HT-29 (cell line): ENCODE results near the gene MUS81. TPM values are rescaled to one million over a fixed set of nuclear protein-coding genes. Genes with fewer than 3 reads are reported as not detected.
A peak's percentile ranks its signal among the peaks of the same experiment; 100 is the strongest.
"Not testable (repeated sequence)": the region's sequence is repeated elsewhere in the genome, so short reads cannot be mapped to it uniquely, and the experiment has no call there.

Experiments used
- DNase-seq: peaks from one replicate; pipeline ENCODE4 v3.0.0-alpha.2; 2015; ENCODE audit warnings: low spot score
- total RNA-seq: library from RNA; depleted of rRNA; stranded (reverse); fragments of >200 nt; shearing (Covaris generic); gene quantifications from 2 replicates; pipeline ENCODE4 v1.2.3, GENCODE V29; 2014

The MUS81 gene
- total RNA-seq, 1 experiment from 2014 or later = 143 TPM

GRCh38 chr11:65890324-65891218 is 30.3 kb downstream of the MUS81 start, which contains the start of gene CCDC85B:
TSS of gene CCDC85B (plus strand) at chr11:65890673. CDS start at chr11:65890784, 111 bp downstream.
- peak; percentile 98 for DNase-seq

GRCh38 chr11:65891219-65892136 is 31.2 kb downstream of the MUS81 start:
- DNase-seq = no peak

DNA sequence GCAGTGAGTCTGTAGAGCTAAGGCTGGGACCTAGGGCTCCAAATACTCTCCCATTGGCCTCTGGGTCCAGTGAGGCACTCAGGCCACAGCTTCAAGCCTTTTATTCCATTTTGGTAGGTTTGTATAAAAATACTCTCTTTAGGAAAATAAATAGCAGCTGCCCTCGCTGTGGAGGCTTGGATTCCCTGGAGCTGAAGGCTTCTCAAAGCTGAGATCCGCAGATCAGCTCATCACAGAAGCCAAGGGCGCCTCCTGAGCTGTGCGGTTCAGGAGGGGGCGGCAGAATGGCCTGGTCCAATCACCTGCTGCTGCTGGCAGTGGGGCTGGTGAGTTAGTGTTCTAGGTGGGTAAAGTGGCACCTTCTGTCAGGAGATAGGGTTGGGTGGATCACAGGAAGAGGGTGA is 31.9 kb downstream of the MUS81 start:
- DNase-seq = not testable (repeated sequence)

GRCh38 chr11:65892661-65893317 is 32.6 kb downstream of the MUS81 start:
- no peak for DNase-seq

- DNase-seq = no peak
These were observed 33.9 kb downstream of the MUS81 start for GRCh38 chr11:65894034-65894591.

DNA sequence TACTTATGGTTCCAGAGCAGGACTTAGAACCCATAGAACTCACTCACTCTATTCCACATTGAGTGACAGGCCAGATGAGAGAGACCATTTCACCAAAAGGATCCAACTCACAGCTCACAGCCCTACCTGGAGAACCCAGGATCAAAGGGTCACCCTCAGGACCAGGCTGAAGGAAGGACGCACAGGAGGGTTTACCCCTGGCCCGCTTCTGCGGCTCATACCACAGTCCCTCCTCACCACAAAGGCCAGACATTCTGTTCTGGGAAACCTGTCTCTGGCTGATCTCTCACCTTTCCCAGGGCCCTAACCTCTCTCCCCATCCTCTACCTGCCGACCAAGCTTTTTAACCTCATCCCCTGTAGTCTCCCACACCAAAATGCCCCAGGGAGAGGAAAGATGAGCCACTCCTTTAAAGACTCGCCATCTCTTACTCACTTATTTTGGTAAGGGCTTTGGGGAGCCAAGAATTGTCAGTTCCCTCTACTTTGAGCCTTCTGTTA is 35.3 kb downstream of the MUS81 start:
- DNase-seq = no peak

DNA sequence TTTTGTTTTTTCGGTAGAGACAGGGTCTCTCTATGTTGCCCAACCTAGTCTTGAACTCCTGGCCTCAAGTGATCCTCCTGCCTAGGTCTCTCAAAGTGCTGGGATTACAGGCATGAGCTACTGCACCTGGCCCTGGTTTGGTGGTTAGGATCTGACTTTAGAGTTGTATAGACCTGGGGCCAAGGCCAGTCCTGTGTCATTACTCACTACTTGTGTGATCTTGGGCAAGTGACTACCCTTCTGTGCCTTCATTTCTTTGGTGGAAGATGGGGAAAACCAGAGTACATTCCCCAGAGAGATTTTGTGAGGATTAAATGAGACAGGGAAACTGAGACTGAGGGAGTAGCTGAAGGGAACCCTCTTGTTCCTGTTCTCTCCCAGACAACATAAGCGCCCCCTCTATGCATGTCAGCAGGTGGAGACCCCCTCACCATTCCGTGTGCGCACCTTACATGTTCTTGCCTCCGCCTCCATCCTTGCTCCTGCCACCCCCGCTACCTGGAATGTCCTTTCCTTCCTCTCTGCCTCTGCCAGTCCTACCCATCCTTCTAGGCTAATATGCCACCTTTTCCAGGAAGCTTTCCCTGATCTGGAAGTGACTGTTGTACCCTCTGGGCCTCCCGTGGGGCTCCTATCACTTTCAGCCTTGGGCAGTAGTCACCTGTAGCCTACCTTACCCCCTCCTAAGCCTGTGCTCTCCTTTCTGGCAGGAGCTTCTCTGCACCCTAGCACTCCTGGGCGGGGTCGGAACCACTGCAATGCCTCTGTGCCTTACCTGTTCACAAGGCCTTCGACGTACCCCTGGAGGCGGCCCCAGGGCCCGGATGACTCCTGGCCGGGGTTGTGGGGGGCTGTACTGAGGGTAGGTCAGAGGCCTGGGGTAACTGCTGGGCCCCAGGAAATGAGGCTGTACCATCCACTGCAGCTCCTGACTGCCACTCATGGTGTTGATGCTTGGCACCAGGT is 36.1 kb downstream of the MUS81 start:
- DNase-seq = no peak

DNA sequence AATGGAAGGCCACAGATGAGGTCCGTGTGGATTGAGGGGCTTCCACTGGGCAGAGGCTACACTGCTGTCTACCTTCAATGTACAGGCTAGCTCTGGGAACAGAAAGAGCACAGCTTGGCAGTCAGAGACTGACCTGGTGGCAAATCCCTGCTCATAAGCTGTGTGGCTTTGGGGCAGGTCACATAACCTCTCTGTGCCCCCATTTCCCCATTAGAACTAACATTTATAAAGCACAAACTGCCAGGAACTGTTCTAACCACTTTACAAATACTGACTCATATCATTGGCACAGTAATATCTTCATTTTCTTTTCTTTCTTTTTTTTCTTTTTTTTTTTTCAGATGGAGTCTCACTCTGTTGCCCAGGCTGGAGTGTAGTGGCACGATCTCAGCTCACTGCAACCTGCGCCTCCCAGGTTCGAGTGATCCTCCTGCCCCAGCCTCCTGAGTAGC is 36.8 kb downstream of the MUS81 start:
- no peak for DNase-seq

DNA sequence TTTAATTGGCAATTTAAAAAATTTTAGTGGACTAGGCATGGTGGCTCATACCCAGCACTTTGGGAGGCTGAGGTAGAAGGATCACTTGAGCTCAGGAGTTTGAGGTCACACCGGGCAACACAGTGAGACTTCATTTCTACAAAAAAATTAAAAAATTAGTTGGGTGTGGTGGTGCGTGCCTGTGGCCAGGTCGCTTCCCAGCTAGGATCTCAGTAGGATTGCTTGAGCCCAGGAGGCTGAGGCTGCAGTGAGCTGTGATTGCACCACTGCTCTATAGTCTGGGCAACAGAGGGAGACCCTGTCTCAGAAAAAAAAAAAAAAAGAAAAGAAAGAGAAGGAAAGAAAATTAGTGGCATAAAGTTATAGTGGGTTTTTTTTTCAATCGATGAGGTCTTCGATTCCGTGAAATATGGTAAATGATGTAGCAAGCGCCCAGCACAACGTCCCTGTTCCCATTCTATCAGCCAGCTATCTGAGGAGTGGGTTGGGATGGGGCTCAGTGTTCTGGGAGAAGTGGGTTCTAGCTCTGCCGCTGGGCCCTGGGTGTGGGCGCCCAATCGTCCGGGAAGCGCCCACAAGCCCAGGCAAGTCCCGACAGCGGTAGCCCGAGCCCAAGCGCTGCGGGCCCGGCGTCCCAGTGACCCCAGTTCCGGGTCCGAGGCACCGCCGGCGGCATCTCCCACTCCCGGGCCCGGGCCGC is 38.6 kb downstream of the MUS81 start:
- DNase-seq = no peak

DNA sequence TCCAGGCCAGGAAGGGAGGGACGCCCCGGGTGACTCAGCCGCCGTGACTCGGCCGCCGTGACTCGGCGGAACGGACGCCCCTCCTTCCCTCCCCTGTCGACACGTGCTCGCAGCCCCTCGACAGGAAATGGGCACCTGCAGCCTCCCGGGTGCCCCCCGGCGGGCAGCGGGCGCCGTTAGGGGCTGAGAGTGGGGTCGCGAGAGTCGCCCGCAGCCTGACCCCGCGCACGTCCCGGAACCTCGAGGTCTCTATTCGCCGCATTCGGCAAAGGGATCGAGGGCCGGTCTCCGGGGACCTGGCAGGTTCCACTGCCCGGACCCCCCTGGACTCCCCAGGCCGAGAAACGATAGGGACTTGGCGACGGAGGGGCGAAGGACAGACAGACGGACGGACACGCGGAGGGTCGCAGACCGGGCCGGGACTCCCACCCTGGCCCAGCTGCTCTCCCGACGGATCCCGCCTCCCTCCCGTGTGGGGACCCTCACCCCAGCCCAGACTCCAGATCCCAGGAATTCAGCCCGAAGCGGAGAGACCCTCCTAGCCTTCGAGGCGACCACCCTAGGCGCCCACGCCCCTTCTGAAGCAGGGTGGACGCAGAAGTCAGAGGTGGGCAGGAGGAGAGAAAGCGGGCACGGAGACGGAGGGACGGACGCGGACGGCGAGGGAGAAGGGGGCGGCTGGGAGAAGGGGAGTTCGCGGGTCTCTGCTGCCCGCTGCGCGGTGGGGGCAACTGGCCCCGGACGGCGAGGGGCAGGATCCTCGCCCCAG is 39.3 kb downstream of the MUS81 start:
- DNase-seq = peak; percentile 76

- peak; percentile 98 for DNase-seq
These were observed 40.1 kb downstream of the MUS81 start, which contains the start of gene FOSL1 for GRCh38 chr11:65900125-65900898. TSS of gene FOSL1 (minus strand) at chr11:65900388. CDS start at chr11:65900339, 49 bp downstream.

- no peak for DNase-seq
These were observed 40.6 kb downstream of the MUS81 start for GRCh38 chr11:65900899-65901180.

DNA sequence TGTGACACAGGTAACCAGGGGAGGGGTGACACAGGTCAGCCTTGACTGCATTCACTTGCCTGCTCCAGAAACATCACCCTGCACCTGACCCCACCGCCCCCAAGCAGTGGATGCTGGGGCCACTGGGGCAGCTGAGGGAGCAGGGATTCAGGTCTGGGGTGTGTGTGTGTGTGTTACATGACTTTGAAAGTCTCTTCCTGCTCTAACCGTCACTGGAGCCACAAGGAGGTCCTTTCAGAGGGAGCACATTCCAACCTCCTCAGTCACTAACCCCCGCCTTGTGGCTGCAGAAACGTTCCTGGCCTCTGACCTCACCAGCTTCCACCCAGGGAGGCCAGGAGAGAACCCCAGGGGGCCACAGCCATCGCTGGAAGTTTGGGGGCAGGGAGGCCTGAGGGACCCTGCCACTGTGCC is 42.8 kb downstream of the MUS81 start:
- DNase-seq = peak; percentile 90

DNA sequence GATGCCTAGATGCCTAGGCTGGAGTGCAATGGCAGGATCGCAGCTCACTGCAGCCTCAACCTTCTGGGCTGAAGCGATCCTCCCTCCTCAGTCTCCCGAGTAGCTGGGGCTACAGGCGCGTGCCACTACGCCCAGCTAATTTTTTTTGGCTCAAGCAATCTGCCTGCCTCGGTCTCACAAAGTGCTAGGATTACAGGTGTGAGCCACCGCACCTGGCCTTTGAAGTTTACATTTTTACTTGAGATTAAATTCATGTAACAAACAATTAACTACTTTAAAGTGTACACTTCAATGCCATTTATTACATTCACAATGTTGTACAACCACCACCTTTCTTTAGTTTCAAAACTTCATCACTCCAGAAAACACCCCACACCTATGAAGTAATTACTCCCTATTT is 43.5 kb downstream of the MUS81 start:
- DNase-seq = no peak

- DNase-seq = no peak
These were observed 46.4 kb downstream of the MUS81 start for GRCh38 chr11:65906602-65907001.

DNA sequence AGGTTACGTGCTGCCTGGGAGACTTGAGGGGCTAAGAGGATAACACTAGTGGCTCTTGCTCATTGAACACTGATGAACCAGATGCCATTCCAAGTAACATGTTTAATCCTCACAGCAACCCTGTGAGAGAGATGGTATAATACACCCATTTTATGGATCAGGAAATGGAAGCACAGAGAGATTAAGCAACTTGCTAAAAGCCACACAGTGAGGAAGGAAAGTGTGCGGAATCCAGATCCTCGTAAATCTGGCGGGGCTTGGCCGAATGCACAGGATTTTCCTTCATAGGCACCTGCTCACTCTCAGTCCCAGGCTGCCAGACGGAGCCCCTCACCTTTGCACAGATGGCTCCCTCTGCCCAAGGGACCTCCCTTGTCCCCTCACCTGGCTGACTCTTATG is 47.6 kb downstream of the MUS81 start:
- DNase-seq = no peak

- peak; percentile 82 for DNase-seq
These were observed 51.7 kb downstream of the MUS81 start for GRCh38 chr11:65911682-65912568.
